ENCODE data around the gene C6. TPM values are rescaled to one million over a fixed set of nuclear protein-coding genes. Genes with fewer than 3 reads are reported as not detected.
"Not testable (repeated sequence)": the region's sequence is repeated elsewhere in the genome, so short reads cannot be mapped to it uniquely, and the experiment has no call there.

C6 gene
- polyA plus RNA-seq, 1 donor from 2014 or later: 2.6 TPM

- Histone ChIP-seq H3K9me3 (ENCODE audit: low read length) (no peaks in the 10 kb centered on the region), H3K4me3 (ENCODE audit: low read length) (no peak overlapping the region), H3K4me2 (ENCODE audit: low read length) (no peak overlapping the region), H3K9ac (ENCODE audit: low read length) (no peak overlapping the region), H4K20me1 (ENCODE audit: insufficient read depth) (no peaks in the 10 kb centered on the region), H3F3A (ENCODE audit: insufficient read depth, low read length, poor library complexity, severe bottlenecking) (no peaks in the 10 kb centered on the region), H2AFZ (ENCODE audit: low read depth, low read length) (no peak overlapping the region), H3K36me3 (ENCODE audit: insufficient read depth, low read length) (no peaks in the 10 kb centered on the region), H3K27me3 (ENCODE audit: insufficient read depth, low read depth, low read length) (no peaks in the 10 kb centered on the region), H3K27ac (ENCODE audit: low read length) (no peak overlapping the region), H3K79me2 (replicated peaks; ENCODE audit: insufficient read depth, low read length) (no peaks in the 10 kb centered on the region), H3K9me2 (ENCODE audit: insufficient read depth, low read length) (no peaks in the 10 kb centered on the region)
- TF ChIP-seq REST (IDR thresholded peaks at IDR 0.05; ENCODE audit: borderline replicate concordance) (no peak), TAF1 (IDR thresholded peaks at IDR 0.05; ENCODE audit: low read depth) (no peak), EZH2 (IDR thresholded peaks at IDR 0.05; ENCODE audit: borderline replicate concordance, insufficient read depth, low read length, poor library complexity, severe bottlenecking) (no peak), EP300 (conservative IDR thresholded peaks at IDR 0.05; ENCODE audit: poor library complexity, severe bottlenecking) (no peak), POLR2AphosphoS5 (IDR thresholded peaks at IDR 0.05) (no peak), SMC3 (conservative IDR thresholded peaks at IDR 0.05; ENCODE audit: poor library complexity) (no peak), RAD21 (conservative IDR thresholded peaks at IDR 0.05) (no peak), CTCF (IDR thresholded peaks at IDR 0.05; ENCODE audit: poor library complexity, severe bottlenecking) (no peak), MXI1 (conservative IDR thresholded peaks at IDR 0.05; ENCODE audit: poor library complexity, severe bottlenecking) (no peak)
Observed at GRCh38 chr5:41191249-41191648, 22.1 kb downstream of the C6 start.

- TF ChIP-seq TAF1 (IDR thresholded peaks at IDR 0.05; ENCODE audit: low read depth) (no peak), RAD21 (conservative IDR thresholded peaks at IDR 0.05) (no peak), EZH2 (IDR thresholded peaks at IDR 0.05; ENCODE audit: borderline replicate concordance, insufficient read depth, low read length, poor library complexity, severe bottlenecking) (no peak), SMC3 (conservative IDR thresholded peaks at IDR 0.05; ENCODE audit: poor library complexity) (no peak), EP300 (conservative IDR thresholded peaks at IDR 0.05; ENCODE audit: poor library complexity, severe bottlenecking) (no peak), MXI1 (conservative IDR thresholded peaks at IDR 0.05; ENCODE audit: poor library complexity, severe bottlenecking) (no peak), POLR2AphosphoS5 (IDR thresholded peaks at IDR 0.05) (no peak), CTCF (IDR thresholded peaks at IDR 0.05; ENCODE audit: poor library complexity, severe bottlenecking) (no peak), REST (IDR thresholded peaks at IDR 0.05; ENCODE audit: borderline replicate concordance) (no peak)
- Histone ChIP-seq H4K20me1 (ENCODE audit: insufficient read depth) (no peaks in the 10 kb centered on the region), H2AFZ (ENCODE audit: low read depth, low read length) (no peak overlapping the region), H3K36me3 (ENCODE audit: insufficient read depth, low read length) (no peaks in the 10 kb centered on the region), H3K9me3 (ENCODE audit: low read length) (no peaks in the 10 kb centered on the region), H3K27me3 (ENCODE audit: insufficient read depth, low read depth, low read length) (no peaks in the 10 kb centered on the region), H3K9me2 (ENCODE audit: insufficient read depth, low read length) (no peaks in the 10 kb centered on the region), H3K4me2 (ENCODE audit: low read length) (no peak overlapping the region), H3F3A (ENCODE audit: insufficient read depth, low read length, poor library complexity, severe bottlenecking) (no peaks in the 10 kb centered on the region), H3K9ac (ENCODE audit: low read length) (no peak overlapping the region), H3K4me3 (ENCODE audit: low read length) (no peak overlapping the region), H3K79me2 (replicated peaks; ENCODE audit: insufficient read depth, low read length) (no peaks in the 10 kb centered on the region), H3K27ac (ENCODE audit: low read length) (no peak overlapping the region)
Observed at GRCh38 chr5:41186143-41186542, 27.2 kb downstream of the C6 start.

- not testable (repeated sequence) for H3K36me3 ChIP-seq (ENCODE audit: insufficient read depth, low read length); H3K9me3 ChIP-seq (ENCODE audit: low read length); H3K79me2 ChIP-seq (replicated peaks; ENCODE audit: insufficient read depth, low read length); H3F3A ChIP-seq (ENCODE audit: insufficient read depth, low read length, poor library complexity, severe bottlenecking); H3K4me3 ChIP-seq (ENCODE audit: low read length); H3K9me2 ChIP-seq (ENCODE audit: insufficient read depth, low read length); H3K4me2 ChIP-seq (ENCODE audit: low read length); H3K27me3 ChIP-seq (ENCODE audit: insufficient read depth, low read depth, low read length); H2AFZ ChIP-seq (ENCODE audit: low read depth, low read length); H3K9ac ChIP-seq (ENCODE audit: low read length); H4K20me1 ChIP-seq (ENCODE audit: insufficient read depth); H3K27ac ChIP-seq (ENCODE audit: low read length)
Observed at GRCh38 chr5:41183331-41183730, 30.0 kb downstream of the C6 start.

Data from neural cell (in vitro differentiated cells).